HG03045 (cell line): ENCODE measurements around the gene RCAN1.
"Not testable (repeated sequence)": the region's sequence is repeated elsewhere in the genome, so short reads cannot be mapped to it uniquely, and the experiment has no call there.

Source experiments
- ATAC-seq: cut with Tn5 transposase; IDR thresholded peaks from one replicate; pipeline ENCODE4 v1.9.1; 2021; ENCODE audit warnings: mild to moderate bottlenecking, moderate library complexity; ENCODE audit not compliant: unreplicated experiment

Gene RCAN1

DNA sequence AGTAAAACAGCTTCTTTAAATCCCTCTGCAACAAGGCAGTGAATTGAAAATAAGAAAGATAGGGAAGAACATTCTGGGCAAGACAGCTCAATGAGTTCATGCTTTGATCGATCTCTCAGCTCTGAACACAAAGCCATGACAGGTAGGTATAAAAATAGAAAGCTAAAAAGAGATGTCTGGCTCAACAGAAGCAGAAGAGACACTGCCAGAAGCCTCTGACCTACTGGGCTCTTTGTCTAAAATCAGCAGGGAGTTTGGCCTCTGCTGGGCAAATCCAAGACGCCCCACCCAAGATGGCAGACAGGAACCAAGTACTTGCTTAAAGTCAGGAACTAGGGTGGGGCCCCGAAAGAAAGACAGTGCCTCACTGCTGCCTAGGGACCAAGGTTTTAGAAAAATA is 147.6 kb downstream of the RCAN1 start:
- ATAC-seq = not testable (repeated sequence)
